Activated CD8-positive, alpha-beta T cell treated with anti-CD3 and anti-CD28 coated beads for 36 hours (primary cell): ENCODE data around the gene TRMT2A. TPM values are rescaled to one million over a fixed set of nuclear protein-coding genes. Genes with fewer than 3 reads are reported as not detected.

Experiments
- ATAC-seq: fragments of 200-7000 bp; cut with Tn5 transposase; one replicate; pipeline ENCODE4 v1.10.0; 2021; ENCODE audit warnings: mild to moderate bottlenecking, moderate library complexity
- CTCF ChIA-PET: fragments of 350-600 bp; sonication (Branson Sonifier 250); formaldehyde crosslinking; loops from one replicate; lab custom pipeline; 2021; ENCODE audit warnings: antibody characterized with exemption; lab: Charles Lee
- POLR2A ChIA-PET: fragments of 350-600 bp; sonication (Branson Sonifier 250); formaldehyde crosslinking; loops from one replicate; lab custom pipeline; 2021; ENCODE audit warnings: antibody characterized with exemption; lab: Charles Lee
- DNase-seq: peaks from one replicate; pipeline ENCODE4 v3.0.0-alpha.2; 2020
- H3K27ac Mint-ChIP-seq: one replicate; pipeline ENCODE4 v1.8.0; 2021; ENCODE audit warnings: mild to moderate bottlenecking, mixed read lengths
- H3K27me3 Mint-ChIP-seq: one replicate; pipeline ENCODE4 v1.8.0; 2021; ENCODE audit warnings: mixed read lengths
- H3K36me3 Mint-ChIP-seq: one replicate; pipeline ENCODE4 v1.8.0; 2021; ENCODE audit warnings: low read depth, mixed read lengths
- H3K4me1 Mint-ChIP-seq: one replicate; pipeline ENCODE4 v1.8.0; 2021; ENCODE audit warnings: low read depth, mixed read lengths
- H3K4me3 Mint-ChIP-seq: one replicate; pipeline ENCODE4 v1.8.0; 2021; ENCODE audit warnings: mild to moderate bottlenecking, moderate library complexity, mixed read lengths
- H3K9me3 Mint-ChIP-seq: one replicate; pipeline ENCODE4 v1.8.0; 2021; ENCODE audit warnings: mixed read lengths
- intact Hi-C: fragments of 100-400 bp; cut with micrococcal nuclease; formaldehyde crosslinking; loops from one replicate; pipeline ENCODE4 v1.10.0; 2022
- total RNA-seq, 2 experiments: library from RNA; stranded (reverse); gene quantifications; one replicate each; pipeline ENCODE4 v1.2.3, GENCODE V29; 2021
- TF ChIP-seq, protein P1 (sequence below): fragments of 200-600 bp; IDR thresholded peaks from one replicate; pipeline ENCODE4 v1.8.0; 2022; ENCODE audit warnings: antibody characterized with exemption, mild to moderate bottlenecking

Gene TRMT2A
- total RNA-seq, 2 experiments from 2014 or later = 101 to 105 TPM

- no peak overlapping the region for H3K27ac Mint-ChIP-seq
- ChIA-PET CTCF (no interaction called here), POLR2A (interaction anchor here (0.8 kb wide), 1 partner anchor 8 kb away, joined by 3 read pairs; no protein-coding TSS in a partner anchor)
- no peak overlapping the region for H3K4me3 Mint-ChIP-seq
- ATAC-seq (no peak), DNase-seq (no peak)
- no peaks in the 10 kb centered on the region for H3K4me1 Mint-ChIP-seq
- H3K27me3 Mint-ChIP-seq = no peaks in the 10 kb centered on the region
- H3K36me3 Mint-ChIP-seq = peaks cover 3% of the 10 kb centered on the region
- intact Hi-C loops = no loop called here
- no peaks in the 10 kb centered on the region for H3K9me3 Mint-ChIP-seq
- TF ChIP-seq, protein P1, sequence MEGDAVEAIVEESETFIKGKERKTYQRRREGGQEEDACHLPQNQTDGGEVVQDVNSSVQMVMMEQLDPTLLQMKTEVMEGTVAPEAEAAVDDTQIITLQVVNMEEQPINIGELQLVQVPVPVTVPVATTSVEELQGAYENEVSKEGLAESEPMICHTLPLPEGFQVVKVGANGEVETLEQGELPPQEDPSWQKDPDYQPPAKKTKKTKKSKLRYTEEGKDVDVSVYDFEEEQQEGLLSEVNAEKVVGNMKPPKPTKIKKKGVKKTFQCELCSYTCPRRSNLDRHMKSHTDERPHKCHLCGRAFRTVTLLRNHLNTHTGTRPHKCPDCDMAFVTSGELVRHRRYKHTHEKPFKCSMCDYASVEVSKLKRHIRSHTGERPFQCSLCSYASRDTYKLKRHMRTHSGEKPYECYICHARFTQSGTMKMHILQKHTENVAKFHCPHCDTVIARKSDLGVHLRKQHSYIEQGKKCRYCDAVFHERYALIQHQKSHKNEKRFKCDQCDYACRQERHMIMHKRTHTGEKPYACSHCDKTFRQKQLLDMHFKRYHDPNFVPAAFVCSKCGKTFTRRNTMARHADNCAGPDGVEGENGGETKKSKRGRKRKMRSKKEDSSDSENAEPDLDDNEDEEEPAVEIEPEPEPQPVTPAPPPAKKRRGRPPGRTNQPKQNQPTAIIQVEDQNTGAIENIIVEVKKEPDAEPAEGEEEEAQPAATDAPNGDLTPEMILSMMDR = no peak
Observed at GRCh38 chr22:20064545-20065262, 52.3 kb downstream of the TRMT2A start.

DNA sequence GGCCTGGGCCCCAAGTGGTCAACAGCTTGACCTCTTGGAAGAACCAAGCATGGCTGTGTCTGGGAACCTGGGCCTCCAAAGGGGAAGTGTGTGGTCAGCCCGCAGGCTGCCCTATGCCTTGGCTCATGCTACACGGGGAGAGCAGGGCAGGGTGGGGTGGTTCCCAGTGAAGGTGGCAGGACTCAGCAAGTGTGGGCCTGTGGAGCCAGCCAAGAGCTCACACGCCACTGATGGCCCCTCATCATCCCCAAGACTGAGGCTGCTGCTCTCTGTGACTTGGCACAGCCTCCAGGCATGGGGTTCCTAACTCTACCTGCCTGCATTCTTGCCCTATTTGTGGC is 52.9 kb downstream of the TRMT2A start:
- Mint-ChIP-seq H3K27ac (no peak overlapping the region), H3K4me3 (no peak overlapping the region), H3K27me3 (no peaks in the 10 kb centered on the region), H3K36me3 (peaks cover 3% of the 10 kb centered on the region), H3K4me1 (no peaks in the 10 kb centered on the region), H3K9me3 (no peaks in the 10 kb centered on the region)
- intact Hi-C loops = no loop called here
- ATAC-seq (no peak), DNase-seq (no peak)
- ChIA-PET CTCF (no interaction called here), POLR2A (interaction anchor here (0.8 kb wide), 1 partner anchor 9 kb away, joined by 3 read pairs; no protein-coding TSS in a partner anchor)
- TF ChIP-seq, protein P1 = no peak

- no peak overlapping the region for H3K27ac Mint-ChIP-seq
- TF ChIP-seq, protein P1 = no peak
- POLR2A ChIA-PET = no interaction called here
- H3K9me3 Mint-ChIP-seq = no peaks in the 10 kb centered on the region
- H3K36me3 Mint-ChIP-seq = peaks cover 3% of the 10 kb centered on the region
- CTCF ChIA-PET = no interaction called here
- intact Hi-C loops = no loop called here
- no peak for DNase-seq
- H3K27me3 Mint-ChIP-seq = no peaks in the 10 kb centered on the region
- H3K4me1 Mint-ChIP-seq = no peaks in the 10 kb centered on the region
- no peak for ATAC-seq
- no peak overlapping the region for H3K4me3 Mint-ChIP-seq
Observed at GRCh38 chr22:20063271-20064139, 53.5 kb downstream of the TRMT2A start.

DNA sequence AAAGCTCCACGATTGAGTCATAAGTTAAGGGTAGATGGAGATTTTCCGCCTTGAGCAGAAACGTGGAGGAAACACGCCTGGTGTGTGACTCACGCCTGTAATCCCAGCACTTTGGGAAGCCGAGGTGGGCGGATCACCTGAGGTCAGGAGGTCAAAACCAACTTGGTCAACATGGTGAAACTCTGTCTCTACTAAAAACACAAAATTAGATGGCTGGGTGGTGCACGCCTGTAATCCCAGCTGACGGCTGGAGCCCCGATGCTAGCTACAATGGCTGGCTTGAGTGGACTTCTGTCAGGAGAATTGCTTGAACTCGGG is 54.3 kb downstream of the TRMT2A start:
- H3K4me1 Mint-ChIP-seq = no peaks in the 10 kb centered on the region
- TF ChIP-seq, protein P1 = no peak
- peaks cover 3% of the 10 kb centered on the region for H3K36me3 Mint-ChIP-seq
- ATAC-seq = no peak
- ChIA-PET CTCF (interaction anchor here (1.2 to 1.9 kb wide), 2 partner anchors 14 to 48 kb away, joined by 3 to 8 read pairs; no protein-coding TSS in a partner anchor), POLR2A (no interaction called here)
- no peak for DNase-seq
- intact Hi-C loops = no loop called here
- no peak overlapping the region for H3K27ac Mint-ChIP-seq
- no peaks in the 10 kb centered on the region for H3K27me3 Mint-ChIP-seq
- no peak overlapping the region for H3K4me3 Mint-ChIP-seq
- no peaks in the 10 kb centered on the region for H3K9me3 Mint-ChIP-seq
